IPS-15b (cell line): ENCODE results near the gene BACH2.

ENCODE experiments used
- H3K27me3 ChIP-seq: one replicate; pipeline ENCODE4 v1.6.1; 2013; ENCODE audit warnings: low read length; ENCODE audit not compliant: control insufficient read depth, insufficient read depth
- H3K36me3 ChIP-seq: one replicate; pipeline ENCODE4 v1.6.1; 2013; ENCODE audit warnings: low read length; ENCODE audit not compliant: control insufficient read depth, insufficient read depth
- H3K4me1 ChIP-seq: one replicate; pipeline ENCODE4 v1.6.1; 2013; ENCODE audit warnings: mild to moderate bottlenecking, low read length; ENCODE audit not compliant: control insufficient read depth, insufficient read depth
- H3K4me3 ChIP-seq: one replicate; pipeline ENCODE4 v1.5.1; 2013; ENCODE audit warnings: low read depth, low read length
- H3K9ac ChIP-seq: one replicate; pipeline ENCODE4 v1.6.1; 2013; ENCODE audit warnings: low read depth, mild to moderate bottlenecking, low read length
- H3K9me3 ChIP-seq: one replicate; pipeline ENCODE4 v1.6.1; 2013; ENCODE audit warnings: mild to moderate bottlenecking, low read length; ENCODE audit not compliant: control insufficient read depth, insufficient read depth

BACH2 gene

GRCh38 chr6:90249034-90249433, 47.6 kb downstream of the BACH2 start:
- Histone ChIP-seq H3K4me1 (no peaks in the 10 kb centered on the region), H3K9ac (no peak overlapping the region), H3K4me3 (no peak overlapping the region)

GRCh38 chr6:90247262-90247661, 49.4 kb downstream of the BACH2 start:
- Histone ChIP-seq H3K9ac (no peak overlapping the region), H3K9me3 (no peaks in the 10 kb centered on the region), H3K4me3 (no peak overlapping the region), H3K27me3 (no peaks in the 10 kb centered on the region), H3K36me3 (no peaks in the 10 kb centered on the region), H3K4me1 (no peaks in the 10 kb centered on the region)

More at GRCh38 chr6:90249034-90249433, 47.6 kb downstream of the BACH2 start:
- Histone ChIP-seq H3K36me3 (no peaks in the 10 kb centered on the region), H3K9me3 (no peaks in the 10 kb centered on the region), H3K27me3 (no peaks in the 10 kb centered on the region)

GRCh38 chr6:90241229-90241880, 55.3 kb downstream of the BACH2 start:
- Histone ChIP-seq H3K36me3 (no peaks in the 10 kb centered on the region), H3K4me3 (no peak overlapping the region), H3K9me3 (no peaks in the 10 kb centered on the region), H3K27me3 (no peaks in the 10 kb centered on the region), H3K9ac (no peak overlapping the region), H3K4me1 (peaks cover 3% of the 10 kb centered on the region)

- no peaks in the 10 kb centered on the region for H3K27me3 ChIP-seq
- H3K4me1 ChIP-seq, result peaks cover 3% of the 10 kb centered on the region
- no peak overlapping the region for H3K9ac ChIP-seq
- H3K4me3 ChIP-seq, result no peak overlapping the region
- no peaks in the 10 kb centered on the region for H3K36me3 ChIP-seq
- H3K9me3 ChIP-seq, result no peaks in the 10 kb centered on the region
These were observed 58.0 kb downstream of the BACH2 start for GRCh38 chr6:90238496-90239266.

GRCh38 chr6:90237350-90237990, 59.2 kb downstream of the BACH2 start:
- no peak overlapping the region for H3K9ac ChIP-seq
- no peaks in the 10 kb centered on the region for H3K27me3 ChIP-seq
- H3K36me3 ChIP-seq, result no peaks in the 10 kb centered on the region
- no peak overlapping the region for H3K4me3 ChIP-seq
- no peaks in the 10 kb centered on the region for H3K9me3 ChIP-seq
- peaks cover 3% of the 10 kb centered on the region for H3K4me1 ChIP-seq

- Histone ChIP-seq H3K4me1 (no peaks in the 10 kb centered on the region), H3K9ac (no peak overlapping the region), H3K27me3 (no peaks in the 10 kb centered on the region), H3K36me3 (no peaks in the 10 kb centered on the region), H3K9me3 (no peaks in the 10 kb centered on the region), H3K4me3 (no peak overlapping the region)
These were observed 62.6 kb downstream of the BACH2 start for GRCh38 chr6:90233994-90234393.

GRCh38 chr6:90233213-90233612, 63.4 kb downstream of the BACH2 start:
- Histone ChIP-seq H3K36me3 (no peaks in the 10 kb centered on the region), H3K4me3 (no peak overlapping the region), H3K9me3 (no peaks in the 10 kb centered on the region), H3K4me1 (no peaks in the 10 kb centered on the region), H3K9ac (no peak overlapping the region), H3K27me3 (no peaks in the 10 kb centered on the region)

GRCh38 chr6:90231798-90232197, 64.8 kb downstream of the BACH2 start:
- Histone ChIP-seq H3K4me1 (no peaks in the 10 kb centered on the region), H3K27me3 (no peaks in the 10 kb centered on the region), H3K4me3 (no peak overlapping the region), H3K9me3 (no peaks in the 10 kb centered on the region), H3K9ac (no peak overlapping the region), H3K36me3 (no peaks in the 10 kb centered on the region)

- H3K4me3 ChIP-seq, result no peak overlapping the region
- H3K36me3 ChIP-seq, result no peaks in the 10 kb centered on the region
- H3K9ac ChIP-seq, result no peak overlapping the region
- H3K27me3 ChIP-seq, result no peaks in the 10 kb centered on the region
- no peaks in the 10 kb centered on the region for H3K9me3 ChIP-seq
- H3K4me1 ChIP-seq, result no peaks in the 10 kb centered on the region
These were observed 65.3 kb downstream of the BACH2 start for GRCh38 chr6:90231308-90231707.

GRCh38 chr6:90230548-90231215, 66.0 kb downstream of the BACH2 start:
- H3K4me1 ChIP-seq, result no peaks in the 10 kb centered on the region
- no peak overlapping the region for H3K4me3 ChIP-seq
- no peaks in the 10 kb centered on the region for H3K9me3 ChIP-seq
- no peaks in the 10 kb centered on the region for H3K27me3 ChIP-seq
- H3K9ac ChIP-seq, result no peak overlapping the region
- no peaks in the 10 kb centered on the region for H3K36me3 ChIP-seq

- Histone ChIP-seq H3K27me3 (no peaks in the 10 kb centered on the region), H3K4me3 (no peak overlapping the region), H3K4me1 (no peaks in the 10 kb centered on the region), H3K9ac (no peak overlapping the region), H3K36me3 (no peaks in the 10 kb centered on the region), H3K9me3 (no peaks in the 10 kb centered on the region)
These were observed 67.2 kb downstream of the BACH2 start for GRCh38 chr6:90229331-90230010.
